ENCODE measurements around the gene WDR93. TPM values are rescaled to one million over a fixed set of nuclear protein-coding genes. Genes with fewer than 3 reads are reported as not detected.

WDR93 gene
- total RNA-seq = not detected

DNA sequence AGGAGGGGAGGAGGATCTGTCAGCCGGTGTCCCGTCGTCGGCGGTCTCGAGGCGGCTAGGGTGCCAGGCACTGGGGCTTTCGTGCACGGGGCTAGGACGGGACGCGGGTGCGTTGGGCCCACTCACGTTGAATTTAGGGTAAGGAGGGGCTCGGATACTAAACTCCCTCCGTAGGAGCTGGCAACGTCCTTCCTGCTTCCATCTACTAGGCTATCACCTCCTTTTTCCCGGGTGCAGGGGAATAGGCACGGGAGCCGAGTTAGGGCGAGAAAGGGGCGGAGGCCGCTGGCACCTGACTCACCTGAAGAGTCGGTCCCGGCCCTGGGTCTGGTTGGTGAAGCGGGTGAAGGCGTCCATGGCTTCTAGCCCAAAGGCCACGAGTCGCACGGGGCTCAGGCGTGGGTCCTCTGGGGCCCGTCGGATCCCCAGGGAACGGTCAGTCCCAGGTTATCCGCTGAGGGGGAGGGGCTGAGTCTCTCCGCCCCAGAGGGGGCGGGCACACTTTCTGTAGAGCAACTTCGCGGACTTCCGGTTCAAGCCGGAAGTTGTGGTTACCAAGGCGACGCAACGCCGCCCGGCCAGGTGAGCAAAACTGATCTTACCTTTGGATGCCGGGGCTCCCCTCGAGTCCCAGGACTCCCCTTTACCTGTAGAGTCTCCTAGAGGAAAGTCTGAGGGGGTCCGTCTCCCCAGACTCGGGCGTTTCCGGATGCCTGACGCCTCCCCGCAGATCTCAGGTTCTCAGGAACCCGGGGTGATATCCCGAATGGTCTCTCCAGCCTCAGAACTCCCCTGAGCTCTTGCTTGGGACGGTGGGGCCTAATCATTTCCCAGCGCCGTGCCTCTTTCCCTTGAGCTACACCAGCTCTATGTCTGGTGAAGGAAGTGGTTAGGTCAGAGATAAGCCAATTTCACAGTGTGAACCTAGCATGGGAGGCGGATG, at the start of gene WDR93, which contains the start of gene PEX11A:
Gene WDR93, plus strand, starts transcription at position 536 of the 943 bp plus-strand sequence. CDS start 10,936 bp downstream, outside the sequence.
Gene PEX11A, minus strand, starts transcription at position 479 of the 943 bp plus-strand sequence. Its CDS starts 122 bp downstream, at position 357.
- peak; percentile 15 for DNase-seq (ENCODE audit: low spot score)
- peak within 1 kb of the TSS; percentile 25 to 58 for H3K27ac ChIP-seq

GRCh38 chr15:89641053-89641452, 49.6 kb upstream of the WDR93 start:
- TF ChIP-seq CTCF (IDR thresholded peaks at IDR 0.05) = no peak
- no peaks in the 10 kb centered on the region for H3K9me3 ChIP-seq
- H3K4me3 ChIP-seq = no peak overlapping the region
- DNase-seq (ENCODE audit: low spot score) (no peak), ATAC-seq (ENCODE audit: insufficient number of reproducible peaks, low FRiP score, low read depth) (no peak)
- H3K36me3 ChIP-seq = peaks cover 19% of the 10 kb centered on the region
- H3K4me1 ChIP-seq (ENCODE audit: control insufficient read depth in 1 of 2, low read depth in 2 of 2) = no peaks in the 10 kb centered on the region
- no peak overlapping the region for H3K27ac ChIP-seq
- no peaks in the 10 kb centered on the region for H3K27me3 ChIP-seq (replicated peaks; ENCODE audit: insufficient read depth)

More for the DNA sequence above, at the start of gene WDR93, which contains the start of gene PEX11A:
- H3K4me1 ChIP-seq (ENCODE audit: control insufficient read depth in 1 of 2, low read depth in 2 of 2) = peaks cover 15 to 40% of the 10 kb centered on the region in 2 donors
- ATAC-seq (ENCODE audit: insufficient number of reproducible peaks, low FRiP score, low read depth) = peak; percentile 66
- no peak for TF ChIP-seq CTCF (IDR thresholded peaks at IDR 0.05)
- no peaks in the 10 kb centered on the region for H3K27me3 ChIP-seq (replicated peaks; ENCODE audit: insufficient read depth)
- H3K9me3 ChIP-seq = no peaks in the 10 kb centered on the region
- peak within 1 kb of the TSS; percentile 89 for H3K4me3 ChIP-seq
- no peaks in the 10 kb centered on the region for H3K36me3 ChIP-seq

- Histone ChIP-seq H3K27me3 (replicated peaks; ENCODE audit: insufficient read depth) (no peaks in the 10 kb centered on the region), H3K4me1 (ENCODE audit: control insufficient read depth in 1 of 2, low read depth in 2 of 2) (peaks cover 0 to under 1% of the 10 kb centered on the region in 2 donors), H3K4me3 (no peak overlapping the region), H3K27ac (no peak overlapping the region), H3K36me3 (peaks cover 19% of the 10 kb centered on the region), H3K9me3 (no peaks in the 10 kb centered on the region)
- ATAC-seq (ENCODE audit: insufficient number of reproducible peaks, low FRiP score, low read depth) (no peak), DNase-seq (ENCODE audit: low spot score) (no peak)
- TF ChIP-seq CTCF (IDR thresholded peaks at IDR 0.05) = no peak
Observed at GRCh38 chr15:89642106-89642505, 48.5 kb upstream of the WDR93 start.

GRCh38 chr15:89645680-89646079, 44.9 kb upstream of the WDR93 start:
- no peak for ATAC-seq (ENCODE audit: insufficient number of reproducible peaks, low FRiP score, low read depth)
- Histone ChIP-seq H3K4me1 (ENCODE audit: control insufficient read depth in 1 of 2, low read depth in 2 of 2) (peaks cover 0 to 5% of the 10 kb centered on the region in 2 donors), H3K36me3 (peaks cover 19% of the 10 kb centered on the region), H3K9me3 (no peaks in the 10 kb centered on the region), H3K4me3 (no peak overlapping the region), H3K27ac (no peak overlapping the region), H3K27me3 (replicated peaks; ENCODE audit: insufficient read depth) (no peaks in the 10 kb centered on the region)
- DNase-seq (ENCODE audit: low spot score) = no peak
- no peak for TF ChIP-seq CTCF (IDR thresholded peaks at IDR 0.05)

DNA sequence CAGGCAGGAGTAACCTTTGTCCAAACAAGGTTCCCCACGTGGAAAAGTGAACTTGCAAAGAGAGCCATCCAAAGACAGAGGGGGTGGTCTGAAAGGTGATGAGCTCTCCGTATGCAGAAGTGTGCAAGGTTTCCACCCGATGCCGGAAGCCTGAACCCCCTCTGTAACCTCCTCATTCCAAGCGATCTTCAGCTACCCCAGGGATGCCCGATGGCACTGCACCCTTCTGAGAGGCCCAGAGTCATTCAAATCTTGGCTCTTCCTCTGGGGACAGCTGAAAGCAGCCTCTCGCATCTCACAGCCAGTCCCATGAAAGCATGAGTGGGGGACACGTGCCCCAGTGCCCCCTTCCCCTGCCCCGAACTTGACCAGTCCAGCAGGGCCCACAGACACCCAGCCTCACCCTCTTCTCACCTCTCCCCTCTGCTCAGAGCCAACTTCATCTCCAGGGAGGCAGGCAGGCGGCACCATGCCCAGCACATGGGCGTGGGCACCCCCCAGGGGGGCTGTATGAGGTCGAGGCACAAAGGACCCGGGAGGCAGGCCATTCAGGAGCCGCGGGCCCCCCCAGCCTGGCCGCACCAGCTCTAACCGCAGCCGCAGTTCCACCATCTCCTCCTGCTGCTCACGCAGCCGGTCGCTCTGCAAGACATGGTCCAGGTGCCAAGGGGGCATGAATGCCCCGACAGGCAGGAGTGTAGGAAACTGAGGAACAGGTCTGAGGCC, 44.0 kb upstream of the WDR93 start:
- no peak for TF ChIP-seq CTCF (IDR thresholded peaks at IDR 0.05)
- DNase-seq (ENCODE audit: low spot score) (no peak), ATAC-seq (ENCODE audit: insufficient number of reproducible peaks, low FRiP score, low read depth) (no peak)
- H3K27ac ChIP-seq = no peak overlapping the region
- no peaks in the 10 kb centered on the region for H3K9me3 ChIP-seq
- H3K36me3 ChIP-seq = peaks cover 12% of the 10 kb centered on the region
- peaks cover 0 to 5% of the 10 kb centered on the region in 2 donors for H3K4me1 ChIP-seq (ENCODE audit: control insufficient read depth in 1 of 2, low read depth in 2 of 2)
- no peak overlapping the region for H3K4me3 ChIP-seq
- no peaks in the 10 kb centered on the region for H3K27me3 ChIP-seq (replicated peaks; ENCODE audit: insufficient read depth)

Data from thoracic aorta (tissue), 2 donors.